ENCODE results near the gene LAMC1. TPM values are rescaled to one million over a fixed set of nuclear protein-coding genes. Genes with fewer than 3 reads are reported as not detected.

Gene LAMC1
- total RNA-seq, 1 experiment from 2014 or later = 61.2 TPM

- POLR2A ChIA-PET = no interaction called here
- ATAC-seq = no peak
- no peaks in the 10 kb centered on the region for H3K4me1 ChIP-seq (ENCODE audit: control insufficient read depth in 1 of 2, insufficient read depth in 2 of 2, low read length in 2 of 2)
- H3K4me2 ChIP-seq (ENCODE audit: low read length) = no peak overlapping the region
- H3K9me3 ChIP-seq (ENCODE audit: control insufficient read depth in 1 of 2, insufficient read depth in 1 of 2, low read depth in 1 of 2, low read length in 2 of 2) = no peaks in the 10 kb centered on the region
- H2AFZ ChIP-seq (ENCODE audit: low read depth, low read length, poor library complexity, severe bottlenecking) = peak overlapping the region; percentile 24
- H3K27me3 ChIP-seq (ENCODE audit: insufficient read depth, low read length) = no peaks in the 10 kb centered on the region
- intact Hi-C loops (cut with micrococcal nuclease) = no loop called here
- CTCF ChIA-PET = no interaction called here
- H3K36me3 ChIP-seq (ENCODE audit: control insufficient read depth in 1 of 2, insufficient read depth in 2 of 2, low read length in 2 of 2) = no peaks in the 10 kb centered on the region
- no peak overlapping the region for H3K27ac ChIP-seq (ENCODE audit: low read depth, low read length)
- RAD21 ChIA-PET (ENCODE audit: low non-redundant PET in 1 of 2, low total read pairs in 2 of 2, uncharacterized antibody in 2 of 2, unreplicated experiment in 2 of 2) = no interaction called here
- no peak overlapping the region for H3K4me3 ChIP-seq (replicated peaks in 1 of 2; ENCODE audit: low read depth in 1 of 2, low read length in 2 of 2)
- no peaks in the 10 kb centered on the region for H3K9me2 ChIP-seq (ENCODE audit: insufficient read depth)
- no TSS peak for BruUV-seq (replicated peaks)
- H4K20me1 ChIP-seq (ENCODE audit: insufficient read depth) = no peaks in the 10 kb centered on the region
- H3K79me2 ChIP-seq (ENCODE audit: insufficient read depth, low read length) = no peaks in the 10 kb centered on the region
- TF ChIP-seq ELF1 (IDR thresholded peaks at IDR 0.05; ENCODE audit: borderline replicate concordance, low read depth) (no peak), TCF7L2 (IDR thresholded peaks at IDR 0.05; ENCODE audit: borderline replicate concordance, extremely low read depth, insufficient read depth, insufficient read length) (no peak), JUND (IDR thresholded peaks at IDR 0.05) (no peak), FOSL1 (IDR thresholded peaks at IDR 0.05; ENCODE audit: low read depth) (no peak), SRF (IDR thresholded peaks at IDR 0.05; ENCODE audit: low read depth) (no peak), CTCF (IDR thresholded peaks at IDR 0.05 in 2 of 3, conservative IDR thresholded peaks at IDR 0.05 in 1 of 3; ENCODE audit: borderline replicate concordance in 1 of 3, insufficient read depth in 1 of 3, low read depth in 2 of 3, low read length in 2 of 3) (no peak), POLR2AphosphoS5 (IDR thresholded peaks at IDR 0.05; ENCODE audit: low read depth, low read length) (no peak), EZH2phosphoT487 (IDR thresholded peaks at IDR 0.05; ENCODE audit: borderline replicate concordance) (no peak), SP1 (IDR thresholded peaks at IDR 0.05; ENCODE audit: low read depth) (no peak), EZH2 (IDR thresholded peaks at IDR 0.05) (no peak), CBX3 (IDR thresholded peaks at IDR 0.05; ENCODE audit: low read depth) (no peak), YY1 (IDR thresholded peaks at IDR 0.05; ENCODE audit: extremely low read depth, insufficient replicate concordance, low read depth, low read length) (no peak), ZNF274 (IDR thresholded peaks at IDR 0.05; ENCODE audit: low read depth, low read length) (no peak)
- TF ChIP-seq, protein P1, sequence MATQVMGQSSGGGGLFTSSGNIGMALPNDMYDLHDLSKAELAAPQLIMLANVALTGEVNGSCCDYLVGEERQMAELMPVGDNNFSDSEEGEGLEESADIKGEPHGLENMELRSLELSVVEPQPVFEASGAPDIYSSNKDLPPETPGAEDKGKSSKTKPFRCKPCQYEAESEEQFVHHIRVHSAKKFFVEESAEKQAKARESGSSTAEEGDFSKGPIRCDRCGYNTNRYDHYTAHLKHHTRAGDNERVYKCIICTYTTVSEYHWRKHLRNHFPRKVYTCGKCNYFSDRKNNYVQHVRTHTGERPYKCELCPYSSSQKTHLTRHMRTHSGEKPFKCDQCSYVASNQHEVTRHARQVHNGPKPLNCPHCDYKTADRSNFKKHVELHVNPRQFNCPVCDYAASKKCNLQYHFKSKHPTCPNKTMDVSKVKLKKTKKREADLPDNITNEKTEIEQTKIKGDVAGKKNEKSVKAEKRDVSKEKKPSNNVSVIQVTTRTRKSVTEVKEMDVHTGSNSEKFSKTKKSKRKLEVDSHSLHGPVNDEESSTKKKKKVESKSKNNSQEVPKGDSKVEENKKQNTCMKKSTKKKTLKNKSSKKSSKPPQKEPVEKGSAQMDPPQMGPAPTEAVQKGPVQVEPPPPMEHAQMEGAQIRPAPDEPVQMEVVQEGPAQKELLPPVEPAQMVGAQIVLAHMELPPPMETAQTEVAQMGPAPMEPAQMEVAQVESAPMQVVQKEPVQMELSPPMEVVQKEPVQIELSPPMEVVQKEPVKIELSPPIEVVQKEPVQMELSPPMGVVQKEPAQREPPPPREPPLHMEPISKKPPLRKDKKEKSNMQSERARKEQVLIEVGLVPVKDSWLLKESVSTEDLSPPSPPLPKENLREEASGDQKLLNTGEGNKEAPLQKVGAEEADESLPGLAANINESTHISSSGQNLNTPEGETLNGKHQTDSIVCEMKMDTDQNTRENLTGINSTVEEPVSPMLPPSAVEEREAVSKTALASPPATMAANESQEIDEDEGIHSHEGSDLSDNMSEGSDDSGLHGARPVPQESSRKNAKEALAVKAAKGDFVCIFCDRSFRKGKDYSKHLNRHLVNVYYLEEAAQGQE (IDR thresholded peaks at IDR 0.05; ENCODE audit: low read depth) = no peak
- TF ChIP-seq, protein P2, sequence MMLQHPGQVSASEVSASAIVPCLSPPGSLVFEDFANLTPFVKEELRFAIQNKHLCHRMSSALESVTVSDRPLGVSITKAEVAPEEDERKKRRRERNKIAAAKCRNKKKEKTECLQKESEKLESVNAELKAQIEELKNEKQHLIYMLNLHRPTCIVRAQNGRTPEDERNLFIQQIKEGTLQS (IDR thresholded peaks at IDR 0.05) = no peak
- no peak overlapping the region for H3K9ac ChIP-seq (ENCODE audit: low read length)
- DNase-seq (ENCODE audit: low read depth, low spot score) = no peak
These were observed 10.8 kb upstream of the LAMC1 start for GRCh38 chr1:183012301-183012994.

All from HCT116 (cell line).